H1 (cell line): ENCODE data around the gene LAD1. TPM values are rescaled to one million over a fixed set of nuclear protein-coding genes. Genes with fewer than 3 reads are reported as not detected.

Source experiments
- CTCF ChIA-PET: fragments of 300-600 bp; sonication (Branson Sonifier 250); formaldehyde crosslinking; loops from one replicate; lab custom pipeline; 2021; ENCODE audit not compliant: partially characterized antibody; lab: Charles Lee
- POLR2A ChIA-PET: fragments of 300-600 bp; sonication (Branson Sonifier 250); formaldehyde crosslinking; loops from one replicate; lab custom pipeline; 2021; ENCODE audit warnings: inconsistent platforms; ENCODE audit not compliant: partially characterized antibody; lab: Charles Lee
- DNase-seq, 2 experiments: peaks; one replicate each; pipeline versions ENCODE4 v3.0.0 to v3.0.0-alpha.2; 2010 to 2022; ENCODE audit warnings: low spot score in 2 of 2, low read depth in 1 of 2, mixed read lengths in 1 of 2
- FAIRE-seq: peaks from 2 replicates; lab custom pipeline; 2011; peaks lifted over from hg19 to GRCh38; lab: Jason Lieb, UNC
- H2AFZ ChIP-seq: 2 replicates; pipeline ENCODE4 v1.8.1; 2012; ENCODE audit warnings: low read length, inconsistent platforms
- H2AK5ac ChIP-seq: 2 replicates; pipeline ENCODE4 v1.6.1; 2013; ENCODE audit warnings: low read depth, low read length
- H2BK120ac ChIP-seq: replicated peaks from 2 replicates; pipeline ENCODE3; 2013; ENCODE audit warnings: low read depth, low read length, inconsistent platforms
- H2BK12ac ChIP-seq: 2 replicates; pipeline ENCODE4 v1.6.1; 2013; ENCODE audit warnings: low read depth, low read length
- H2BK15ac ChIP-seq: 2 replicates; pipeline ENCODE4 v1.6.1; 2013; ENCODE audit warnings: low read length
- H2BK20ac ChIP-seq: 2 replicates; pipeline ENCODE4 v1.6.1; 2013; ENCODE audit warnings: low read length
- H2BK5ac ChIP-seq: 2 replicates; pipeline ENCODE4 v1.6.1; 2013; ENCODE audit warnings: low read depth, low read length
- H3K14ac ChIP-seq: 2 replicates; pipeline ENCODE4 v1.6.1; 2013; ENCODE audit warnings: inconsistent platforms; ENCODE audit not compliant: insufficient read length
- H3K18ac ChIP-seq: 2 replicates; pipeline ENCODE4 v1.6.1; 2013; ENCODE audit warnings: low read length; ENCODE audit errors: extremely low read depth
- H3K23ac ChIP-seq: 2 replicates; pipeline ENCODE4 v1.6.1; 2013; ENCODE audit warnings: inconsistent platforms; ENCODE audit not compliant: insufficient read length
- H3K23me2 ChIP-seq: 2 replicates; pipeline ENCODE4 v1.6.1; 2013; ENCODE audit warnings: low read depth, low read length
- H3K27ac ChIP-seq: 2 replicates; pipeline ENCODE4 v1.6.1; 2011; ENCODE audit warnings: low read depth, low read length, inconsistent platforms
- H3K27me3 ChIP-seq, 4 experiments: replicated peaks in 1 of 4; 1 replicate in 1 of 4; 2 replicates in 3 of 4; pipeline versions ENCODE4 v1.6.1 to v1.8.1; 2011 to 2013; ENCODE audit warnings: low read length in 3 of 4, mild to moderate bottlenecking in 3 of 4, inconsistent platforms in 2 of 4, mixed read lengths in 2 of 4, moderate library complexity in 1 of 4; ENCODE audit not compliant: control insufficient read depth in 3 of 4, insufficient read depth in 3 of 4; ENCODE audit errors: extremely low read depth in 1 of 4
- H3K36me3 ChIP-seq, 4 experiments: 2 replicates each; pipeline versions ENCODE4 v1.6.1 to v1.8.1; 2011 to 2013; ENCODE audit warnings: mild to moderate bottlenecking in 4 of 4, low read length in 3 of 4, moderate library complexity in 2 of 4, control low read depth in 1 of 4, inconsistent platforms in 1 of 4; ENCODE audit not compliant: insufficient read depth in 4 of 4, control insufficient read depth in 2 of 4
- H3K4ac ChIP-seq: replicated peaks from 2 replicates; pipeline ENCODE3; 2013; ENCODE audit warnings: low read length, low read depth, mixed read lengths, inconsistent platforms; ENCODE audit not compliant: insufficient read length
- H3K4me1 ChIP-seq, 4 experiments: replicated peaks in 1 of 4; 1 replicate in 1 of 4; 2 replicates in 3 of 4; pipeline versions ENCODE4 v1.6.1 to v1.8.1; 2011 to 2013; ENCODE audit warnings: low read length in 3 of 4, inconsistent platforms in 2 of 4, mixed read lengths in 1 of 4; ENCODE audit not compliant: insufficient read depth in 4 of 4, control insufficient read depth in 3 of 4
- H3K4me2 ChIP-seq, 2 experiments: 2 replicates each; pipeline versions ENCODE4 v1.6.1 to v1.8.1; 2011 to 2013; ENCODE audit warnings: low read depth in 2 of 2, low read length in 2 of 2, control low read depth in 1 of 2, inconsistent platforms in 1 of 2, mild to moderate bottlenecking in 1 of 2; ENCODE audit not compliant: insufficient read depth in 1 of 2
- H3K4me3 ChIP-seq, 4 experiments: fragments of 200-600, 300-600 bp in 1 of 4; sonication (generic), shearing (Covaris generic), sonication (Bioruptor Twin) in 1 of 4; 2 replicates each; pipeline versions ENCODE4 v1.5.1 to v1.8.1; 2011 to 2016; ENCODE audit warnings: low read length in 4 of 4, low read depth in 3 of 4, control low read depth in 2 of 4, inconsistent platforms in 2 of 4, mild to moderate bottlenecking in 2 of 4, mixed read lengths in 1 of 4, moderate library complexity in 1 of 4; ENCODE audit not compliant: insufficient read depth in 2 of 4; ENCODE audit errors: extremely low read depth in 1 of 4
- H3K56ac ChIP-seq: replicated peaks from 2 replicates; pipeline ENCODE3; 2013; ENCODE audit warnings: low read depth, mild to moderate bottlenecking, mixed read lengths, low read length, inconsistent platforms; ENCODE audit not compliant: insufficient read length
- H3K79me1 ChIP-seq: 2 replicates; pipeline ENCODE4 v1.6.1; 2013; ENCODE audit warnings: low read depth, low read length, control low read depth
- H3K79me2 ChIP-seq, 2 experiments: 2 replicates each; pipeline versions ENCODE4 v1.6.1 to v1.8.1; 2012 to 2013; ENCODE audit warnings: low read length in 2 of 2, mild to moderate bottlenecking in 2 of 2, inconsistent platforms in 1 of 2; ENCODE audit not compliant: insufficient read depth in 2 of 2, control insufficient read depth in 1 of 2
- H3K9ac ChIP-seq, 4 experiments: replicated peaks in 1 of 4; 1 replicate in 1 of 4; 2 replicates in 3 of 4; pipeline versions ENCODE4 v1.6.1 to v1.8.1; 2011 to 2013; ENCODE audit warnings: low read depth in 3 of 4, low read length in 3 of 4, control low read depth in 2 of 4, mild to moderate bottlenecking in 2 of 4, moderate library complexity in 2 of 4, inconsistent platforms in 1 of 4; ENCODE audit errors: extremely low read depth in 1 of 4
- H3K9me3 ChIP-seq, 2 experiments: 2 replicates each; pipeline versions ENCODE4 v1.6.1 to v1.8.1; 2012 to 2013; ENCODE audit warnings: mild to moderate bottlenecking in 2 of 2, moderate library complexity in 2 of 2, control low read depth in 1 of 2, inconsistent platforms in 1 of 2, low read depth in 1 of 2, low read length in 1 of 2, mixed read lengths in 1 of 2; ENCODE audit not compliant: insufficient read depth in 2 of 2
- H4K20me1 ChIP-seq, 2 experiments: replicated peaks in 1 of 2; 2 replicates each; pipeline versions ENCODE3 to v1.8.1; 2011 to 2013; ENCODE audit warnings: inconsistent platforms in 2 of 2, low read length in 2 of 2, mild to moderate bottlenecking in 1 of 2; ENCODE audit not compliant: insufficient read depth in 2 of 2, control insufficient read depth in 1 of 2
- H4K5ac ChIP-seq: 2 replicates; pipeline ENCODE4 v1.6.1; 2013; ENCODE audit warnings: low read length, low read depth, mixed read lengths, inconsistent platforms; ENCODE audit not compliant: insufficient read length
- H4K8ac ChIP-seq: 2 replicates; pipeline ENCODE4 v1.8.0; 2013; ENCODE audit warnings: mild to moderate bottlenecking, moderate library complexity, low read length, inconsistent platforms; ENCODE audit not compliant: insufficient read depth; ENCODE audit errors: extremely low read depth
- H4K91ac ChIP-seq: replicated peaks from 2 replicates; pipeline ENCODE3; 2013; ENCODE audit warnings: low read length, mixed read lengths, inconsistent platforms; ENCODE audit not compliant: insufficient read length
- CTBP2 ChIP-seq: IDR thresholded peaks from 2 replicates; pipeline ENCODE4 v1.7.0; 2011; ENCODE audit warnings: borderline replicate concordance, mild to moderate bottlenecking, moderate library complexity, mixed read lengths, low read length; ENCODE audit not compliant: insufficient read depth, insufficient read length
- KDM4A ChIP-seq: IDR thresholded peaks from one replicate; pipeline ENCODE4 v1.7.1; 2012; ENCODE audit warnings: low read depth, mild to moderate bottlenecking, moderate library complexity, low read length, inconsistent platforms; ENCODE audit not compliant: severe bottlenecking
- KDM5A ChIP-seq: fragments of 200-600 bp; IDR thresholded peaks from 2 replicates; pipeline ENCODE4 v1.7.1; 2012; ENCODE audit warnings: mild to moderate bottlenecking, low read length, inconsistent platforms, mixed read lengths
- MAFK ChIP-seq: IDR thresholded peaks from 2 replicates; pipeline ENCODE4 v1.6.1; 2012; ENCODE audit warnings: low read depth, mild to moderate bottlenecking, improper control_type of control experiment, low read length
- WGBS, 2 experiments: shearing (Covaris generic) in 1 of 2; methylation state at CpG; one replicate each; pipeline versions ENCODE4 v1.1.6 to v1.1.7; 2013 to 2015; ENCODE audit warnings: low lambda C conversion rate in 2 of 2, mixed read lengths in 2 of 2, inconsistent platforms in 1 of 2, low coverage in 1 of 2, missing lambda C conversion rate in 1 of 2; ENCODE audit not compliant: insufficient replicate concordance in 2 of 2, insufficient coverage in 1 of 2, insufficient read length in 1 of 2; ENCODE audit errors: extremely low coverage in 1 of 2, missing lambda C conversion rate in 1 of 2; 5-methylcytosine and 5-hydroxymethylcytosine counted together
- polyA plus RNA-seq, 7 experiments: library from polyadenylated mRNA; depleted of rRNA in 3 of 7; stranded (reverse) in 5 of 7; unstranded in 2 of 7; fragments of >200 nt in 5 of 7; fragments of 200-250 nt in 2 of 7; gene quantifications; 1 replicate in 5 of 7; 2 replicates in 1 of 7; 4 replicates in 1 of 7; pipeline versions ENCODE4 v1.2.1 to v1.2.3, GENCODE V29; 2011 to 2013; ENCODE audit warnings: missing spikeins in 2 of 7, mixed read lengths in 2 of 7
- total RNA-seq: library from RNA; stranded (reverse); fragmentation: NEBNext Ultra II Directional; extraction: Animal tissue kit (Norgen Biotek cat#: 25700); gene quantifications from 2 replicates; pipeline ENCODE4 v1.2.1, GENCODE V29; 2021
- TF ChIP-seq, protein P1 (sequence below): IDR thresholded peaks from 2 replicates; pipeline ENCODE4 v1.6.1; 2011; ENCODE audit warnings: low read depth, mild to moderate bottlenecking, low read length; ENCODE audit not compliant: insufficient read depth

LAD1 gene
- total and polyA plus RNA-seq, 2 of the 8 experiments (the other 6 are each of a cell fraction or from before 2014, with no cell fraction given) = 9.3 to 32.8 TPM

- Histone ChIP-seq H3K4ac (peak overlapping the region; percentile 21), H2BK20ac (peak overlapping the region; percentile 32; the same call in 1 of the 2 replicates), H3K9ac (no peak overlapping the region), H3K23ac (no peak overlapping the region), H2BK12ac (peak overlapping the region; percentile 91; the same call in 1 of the 2 replicates), H3K79me2 (no peaks in the 10 kb centered on the region), H3K23me2 (no peaks in the 10 kb centered on the region; the same call in 1 of the 2 replicates), H4K20me1 (no peaks in the 10 kb centered on the region), H4K8ac (peak overlapping the region; percentile 53; the same call in 1 of the 2 replicates), H4K5ac (peak overlapping the region; percentile 60), H2AFZ (peak overlapping the region; percentile 55; the same call in 1 of the 2 replicates), H3K14ac (no peak overlapping the region), H3K36me3 (no peaks in the 10 kb centered on the region), H4K91ac (peak overlapping the region; percentile 56), H3K4me3 (no peak overlapping the region), H2BK15ac (peak overlapping the region; percentile 29; the same call in 1 of the 2 replicates), H3K56ac (peak overlapping the region; percentile 14), H3K27me3 (0 out of 7 replicates have a peak, but pooled peaks cover 0 to 2% (median 0%) of the 10 kb centered on the region in 4 experiments), H3K4me1 (peaks cover 0 to 10% (median 0%) of the 10 kb centered on the region in 4 experiments; a peak in 1 of 7 replicates), H3K4me2 (no peak overlapping the region), H3K9me3 (no peaks in the 10 kb centered on the region; a peak in 1 of 4 replicates), H3K18ac (peak overlapping the region; percentile 38; the same call in 1 of the 2 replicates), H3K27ac (no peak overlapping the region), H2BK5ac (peak overlapping the region; percentile 44; the same call in 1 of the 2 replicates), H2BK120ac (peak overlapping the region; percentile 26), H2AK5ac (no peak overlapping the region), H3K79me1 (no peaks in the 10 kb centered on the region)
- 84% methylated on average over 8 of the region's 8 CpGs; no CpG with 5 or more reads in 1 of the 2 experiments for WGBS, 2 experiments
- FAIRE-seq = no peak
- ChIA-PET POLR2A (interaction anchor here (0.6 to 2.6 kb wide), 3 partner anchors 10 to 16 kb away, joined by 3 to 8 read pairs (median 4); no protein-coding TSS in a partner anchor), CTCF (interaction anchor here (0.6 to 7.0 kb wide), 10 partner anchors 11 to 109 kb away, joined by 3 to 60 read pairs (median 4); no protein-coding TSS in a partner anchor)
- DNase-seq = no peak
- TF ChIP-seq CTBP2 (no peak), MAFK (no peak), KDM4A (no peak), KDM5A (no peak)
- TF ChIP-seq, protein P1, sequence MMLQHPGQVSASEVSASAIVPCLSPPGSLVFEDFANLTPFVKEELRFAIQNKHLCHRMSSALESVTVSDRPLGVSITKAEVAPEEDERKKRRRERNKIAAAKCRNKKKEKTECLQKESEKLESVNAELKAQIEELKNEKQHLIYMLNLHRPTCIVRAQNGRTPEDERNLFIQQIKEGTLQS = no peak
These were observed 21.9 kb upstream of the LAD1 start for GRCh38 chr1:201421041-201421440.
